Suprapubic skin (tissue), 3 donors: ENCODE measurements around the gene COX6B2.

Experiments
- CTCF ChIP-seq, 2 donors: fragments of 200-600 bp in 1 of 2; fragments of 450-650 bp in 1 of 2; sonication (generic) in 1 of 2; IDR thresholded peaks; one replicate each; pipeline ENCODE4 v1.5.1; 2016 to 2019; ENCODE audit warnings: antibody characterized with exemption in 2 of 2, mild to moderate bottlenecking in 1 of 2, moderate library complexity in 1 of 2
- EP300 ChIP-seq: sonication (generic); formaldehyde crosslinking; IDR thresholded peaks from one replicate; pipeline ENCODE4 v1.6.1; 2017; ENCODE audit warnings: antibody characterized with exemption

DNA sequence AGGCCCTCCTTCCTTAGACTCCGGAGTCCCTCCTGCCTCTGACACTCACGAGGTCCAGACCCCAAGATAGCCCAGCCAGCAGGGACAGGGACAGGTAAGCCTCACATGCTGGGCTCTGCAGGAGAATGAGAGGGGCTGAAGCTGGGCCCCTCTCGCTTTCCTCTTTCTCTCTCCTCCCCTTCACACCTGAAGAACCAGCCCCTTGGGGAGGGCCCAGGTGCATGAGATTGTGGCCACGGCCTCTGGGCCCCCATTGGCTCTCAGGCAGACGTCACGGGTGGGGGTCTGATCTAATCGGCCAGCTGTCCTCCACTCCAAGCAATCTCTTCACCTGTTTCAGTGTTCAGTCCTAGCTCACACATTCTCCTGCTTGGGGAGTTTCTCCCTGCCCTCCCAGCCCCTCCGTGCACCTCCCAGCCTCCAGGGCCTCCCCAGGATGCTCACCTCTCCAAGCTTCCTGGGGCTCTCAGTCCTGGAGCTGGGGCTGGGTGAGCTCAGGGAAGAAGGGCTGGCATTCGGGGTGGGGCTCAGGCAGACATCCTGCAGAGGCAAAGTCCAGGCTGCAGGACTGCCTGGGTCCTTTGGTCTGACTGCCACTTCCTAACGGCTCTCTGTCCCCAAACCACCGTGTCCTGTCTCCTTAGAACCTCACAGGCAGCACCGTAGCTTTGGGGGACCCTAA is 32.2 kb downstream of the COX6B2 start:
- no peak for TF ChIP-seq CTCF (IDR thresholded peaks at IDR 0.05)
- TF ChIP-seq EP300 = no peak
